HCT116 (cell line): ENCODE data around the gene LRRC66.

ENCODE experiments used
- ATF3 ChIP-seq: IDR thresholded peaks from 2 replicates; pipeline ENCODE4 v1.6.1; 2012
- CEBPB ChIP-seq: IDR thresholded peaks from 2 replicates; pipeline ENCODE4 v1.6.1; 2012; ENCODE audit warnings: low read depth
- CTCF ChIP-seq, 3 experiments: fragments of 200-600 bp in 1 of 3; sonication (generic) in 1 of 3; IDR thresholded peaks in 2 of 3; conservative IDR thresholded peaks in 1 of 3; 2 replicates each; pipeline ENCODE4 v1.5.1; 2012 to 2017; ENCODE audit warnings: low read depth in 2 of 3, low read length in 2 of 3, antibody characterized with exemption in 1 of 3, borderline replicate concordance in 1 of 3, control low read depth in 1 of 3, mild to moderate bottlenecking in 1 of 3, mixed read lengths in 1 of 3, mixed run types in 1 of 3, moderate library complexity in 1 of 3; ENCODE audit not compliant: insufficient read depth in 1 of 3
- EGR1 ChIP-seq: IDR thresholded peaks from 2 replicates; pipeline ENCODE4 v1.6.1; 2012; ENCODE audit warnings: low read depth
- ELF1 ChIP-seq: IDR thresholded peaks from 2 replicates; pipeline ENCODE4 v1.6.1; 2012; ENCODE audit warnings: low read depth, borderline replicate concordance
- EZH2 ChIP-seq: fragments of 200-600 bp; sonication (generic); IDR thresholded peaks from 2 replicates; pipeline ENCODE4 v1.6.1; 2017; ENCODE audit warnings: antibody characterized with exemption, mixed run types
- EZH2phosphoT487 ChIP-seq: fragments of 200-600 bp; IDR thresholded peaks from 2 replicates; pipeline ENCODE4 v1.6.1; 2018; ENCODE audit warnings: antibody characterized with exemption, borderline replicate concordance
- MAX ChIP-seq: IDR thresholded peaks from 2 replicates; pipeline ENCODE4 v1.6.1; 2012
- POLR2A ChIP-seq: IDR thresholded peaks from 2 replicates; pipeline ENCODE4 v1.7.0; 2011; ENCODE audit warnings: borderline replicate concordance; ENCODE audit not compliant: insufficient read depth, insufficient read length; ENCODE audit errors: extremely low read depth
- RAD21 ChIP-seq: IDR thresholded peaks from 2 replicates; pipeline ENCODE4 v1.6.1; 2012; ENCODE audit warnings: low read depth, mild to moderate bottlenecking
- REST ChIP-seq: IDR thresholded peaks from 2 replicates; pipeline ENCODE4 v1.6.1; 2012; ENCODE audit warnings: low read depth
- YY1 ChIP-seq: IDR thresholded peaks from 2 replicates; pipeline ENCODE4 v1.6.1; 2011; ENCODE audit warnings: low read length, low read depth, moderate library complexity, mild to moderate bottlenecking; ENCODE audit not compliant: insufficient replicate concordance; ENCODE audit errors: extremely low read depth
- ZNF274 ChIP-seq: fragments of 200-500 bp; sonication (Bioruptor generic); IDR thresholded peaks from 2 replicates; pipeline ENCODE4 v1.6.1; 2014; ENCODE audit warnings: mild to moderate bottlenecking, low read depth, low read length, inconsistent platforms

- TF ChIP-seq MAX (no peak), YY1 (no peak), CTCF (IDR thresholded peaks at IDR 0.05 in 2 of 3, conservative IDR thresholded peaks at IDR 0.05 in 1 of 3; ENCODE audit: borderline replicate concordance in 1 of 3, insufficient read depth in 1 of 3, low read depth in 2 of 3, low read length in 2 of 3) (no peak), POLR2A (no peak), RAD21 (no peak), CEBPB (no peak), ZNF274 (no peak), EZH2 (no peak), EZH2phosphoT487 (no peak), ELF1 (no peak), REST (no peak), EGR1 (no peak), ATF3 (no peak)
These were observed 29.1 kb upstream of the LRRC66 start for GRCh38 chr4:52049266-52049665.
